ENCODE measurements around the gene BZW1. TPM values are rescaled to one million over a fixed set of nuclear protein-coding genes. Genes with fewer than 3 reads are reported as not detected.

The BZW1 gene
- total RNA-seq, 1 experiment from 2014 or later: 349 TPM

GRCh38 chr2:200863782-200864175, 52.1 kb downstream of the BZW1 start:
- Histone ChIP-seq H3K36me3 (replicated peaks; ENCODE audit: control insufficient read depth, insufficient read depth, low read length) (peaks cover 16% of the 10 kb centered on the region), H3K27me3 (ENCODE audit: control insufficient read depth, insufficient read depth, low read length) (no peaks in the 10 kb centered on the region), H3K4me3 (ENCODE audit: insufficient read depth, low read depth, low read length) (peak overlapping the region; percentile 96)
- DNase-seq: no peak

- no peaks in the 10 kb centered on the region for H3K27me3 ChIP-seq (ENCODE audit: control insufficient read depth, insufficient read depth, low read length)
- H3K4me3 ChIP-seq (ENCODE audit: insufficient read depth, low read depth, low read length): peak within 1 kb of the TSS; percentile 96
- DNase-seq: peak; percentile 92
- H3K36me3 ChIP-seq (replicated peaks; ENCODE audit: control insufficient read depth, insufficient read depth, low read length): peaks cover 13% of the 10 kb centered on the region
Observed at GRCh38 chr2:200864176-200865034, 52.7 kb downstream of the BZW1 start, which contains the start of gene CLK1. Gene CLK1, minus strand, starts transcription at chr2:200864658. Its CDS starts 2,796 bp downstream, at chr2:200861862.

GRCh38 chr2:200869014-200869413, 57.3 kb downstream of the BZW1 start:
- Histone ChIP-seq H3K27me3 (ENCODE audit: control insufficient read depth, insufficient read depth, low read length) (no peaks in the 10 kb centered on the region), H3K36me3 (replicated peaks; ENCODE audit: control insufficient read depth, insufficient read depth, low read length) (no peaks in the 10 kb centered on the region; the same call in 1 of the 2 replicates), H3K4me3 (ENCODE audit: insufficient read depth, low read depth, low read length) (no peak overlapping the region)
- DNase-seq: no peak

GRCh38 chr2:200871151-200871550, 59.4 kb downstream of the BZW1 start:
- Histone ChIP-seq H3K36me3 (replicated peaks; ENCODE audit: control insufficient read depth, insufficient read depth, low read length) (peaks cover 2% of the 10 kb centered on the region; the same call in 1 of the 2 replicates), H3K27me3 (ENCODE audit: control insufficient read depth, insufficient read depth, low read length) (no peaks in the 10 kb centered on the region), H3K4me3 (ENCODE audit: insufficient read depth, low read depth, low read length) (no peak overlapping the region)
- no peak for DNase-seq

GRCh38 chr2:200873560-200873959, 61.9 kb downstream of the BZW1 start:
- Histone ChIP-seq H3K36me3 (replicated peaks; ENCODE audit: control insufficient read depth, insufficient read depth, low read length) (peaks cover 5% of the 10 kb centered on the region), H3K4me3 (ENCODE audit: insufficient read depth, low read depth, low read length) (no peak overlapping the region), H3K27me3 (ENCODE audit: control insufficient read depth, insufficient read depth, low read length) (no peaks in the 10 kb centered on the region)
- DNase-seq: no peak

Other genes with a start within 250 kb of the BZW1 start
- 2.4 and 7.6 TPM in 2 replicates for gene AOX1, start 225.9 kb upstream of the BZW1 start, total RNA-seq (2014; rRNA removed; shearing (Covaris generic))
- 14.7 and 36.0 TPM in 2 replicates for gene CLK1, start 52.7 kb downstream of the BZW1 start, total RNA-seq (2014; rRNA removed; shearing (Covaris generic))
- gene PPIL3, start 77.2 kb downstream of the BZW1 start, total RNA-seq (2014; rRNA removed; shearing (Covaris generic)): 33.4 and 34.6 TPM in 2 replicates
- gene NIF3L1, start 77.5 kb downstream of the BZW1 start, total RNA-seq (2014; rRNA removed; shearing (Covaris generic)): 73.9 and 91.9 TPM in 2 replicates
- gene ORC2, start 151.8 kb downstream of the BZW1 start, total RNA-seq (2014; rRNA removed; shearing (Covaris generic)): 24.3 and 44.7 TPM in 2 replicates